Activated CD8-positive, alpha-beta memory T cell treated with anti-CD3 and anti-CD28 coated beads, Interleukin-2, amount 10 ng/mL, durations not matched to agents 7 days and 5 days (primary cell): ENCODE results near the gene LDHD. TPM values are rescaled to one million over a fixed set of nuclear protein-coding genes. Genes with fewer than 3 reads are reported as not detected.
"Not testable (repeated sequence)": the region's sequence is repeated elsewhere in the genome, so short reads cannot be mapped to it uniquely, and the experiment has no call there.

Source experiments
- ATAC-seq: fragments of 150-1000 bp; cut with Tn5 transposase; one replicate; pipeline ENCODE4 v1.10.0; 2021; ENCODE audit warnings: moderate library complexity
- CTCF ChIA-PET: fragments of 350-600 bp; sonication (Branson Sonifier 250); formaldehyde crosslinking; loops from one replicate; lab custom pipeline; 2021; ENCODE audit warnings: antibody characterized with exemption; lab: Charles Lee
- DNase-seq: peaks from one replicate; pipeline ENCODE4 v3.0.0-alpha.2; 2020
- H3K27ac Mint-ChIP-seq: one replicate; pipeline ENCODE4 v1.8.0; 2021; ENCODE audit warnings: mild to moderate bottlenecking, mixed read lengths
- H3K27me3 Mint-ChIP-seq: one replicate; pipeline ENCODE4 v1.8.0; 2021; ENCODE audit warnings: mixed read lengths
- H3K36me3 Mint-ChIP-seq: one replicate; pipeline ENCODE4 v1.8.0; 2021; ENCODE audit warnings: mild to moderate bottlenecking, mixed read lengths
- H3K4me1 Mint-ChIP-seq: one replicate; pipeline ENCODE4 v1.8.0; 2021; ENCODE audit warnings: mixed read lengths
- H3K4me3 Mint-ChIP-seq: one replicate; pipeline ENCODE4 v1.8.0; 2021; ENCODE audit warnings: mild to moderate bottlenecking, moderate library complexity, mixed read lengths
- H3K9me3 Mint-ChIP-seq: one replicate; pipeline ENCODE4 v1.8.0; 2022; ENCODE audit warnings: low read depth, mixed read lengths
- total RNA-seq, 2 experiments: library from RNA; stranded (reverse); gene quantifications; one replicate each; pipeline ENCODE4 v1.2.3, GENCODE V29; 2021

LDHD gene
- total RNA-seq, 2 experiments from 2014 or later: not detected

DNA sequence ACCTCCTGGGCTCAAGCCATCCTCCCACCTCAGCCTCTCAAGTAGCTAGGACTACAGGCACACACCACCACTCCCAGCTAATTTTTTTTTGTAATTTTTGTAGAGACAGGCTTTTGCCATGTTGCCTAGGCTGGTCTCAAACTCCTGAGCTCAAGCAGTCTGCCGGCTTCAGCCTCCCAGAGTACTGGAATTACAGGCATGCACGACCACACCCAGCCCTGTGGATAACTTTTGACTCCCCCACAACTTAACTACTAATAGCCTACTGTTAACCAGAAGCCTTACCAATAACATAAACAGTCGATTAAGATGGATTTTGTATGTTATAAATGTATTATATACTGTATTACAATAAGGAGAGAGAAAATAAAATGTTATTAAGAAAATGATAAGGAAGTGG, 25.0 kb downstream of the LDHD start:
- peaks cover 21% of the 10 kb centered on the region for H3K4me1 Mint-ChIP-seq
- ATAC-seq, H3K4me3 Mint-ChIP-seq, DNase-seq, H3K27ac Mint-ChIP-seq, H3K36me3 Mint-ChIP-seq, CTCF ChIA-PET, H3K27me3 Mint-ChIP-seq, H3K9me3 Mint-ChIP-seq: not testable (repeated sequence)

DNA sequence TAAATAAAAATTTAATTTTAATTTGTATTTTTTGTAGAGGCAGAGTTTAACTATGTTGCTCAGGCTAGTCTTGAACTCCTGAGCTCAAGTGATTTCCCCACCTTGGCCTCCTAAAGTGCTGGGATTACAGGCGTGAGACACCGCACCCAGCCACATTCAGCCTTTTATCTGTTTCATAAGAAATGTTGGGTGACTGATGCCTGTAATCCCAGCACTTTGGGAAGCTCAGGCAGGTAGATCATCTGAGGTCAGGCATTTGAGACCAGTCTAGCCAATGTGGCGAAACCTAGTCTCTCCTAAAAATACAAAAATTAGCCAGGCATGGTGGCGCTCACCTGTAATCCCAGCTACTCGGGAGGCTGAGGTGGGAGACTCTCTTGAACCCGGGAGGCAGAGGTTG, 25.7 kb downstream of the LDHD start:
- H3K36me3 Mint-ChIP-seq, ATAC-seq, H3K9me3 Mint-ChIP-seq, H3K27me3 Mint-ChIP-seq, DNase-seq, H3K4me3 Mint-ChIP-seq, CTCF ChIA-PET, H3K27ac Mint-ChIP-seq: not testable (repeated sequence)
- peaks cover 20% of the 10 kb centered on the region for H3K4me1 Mint-ChIP-seq

- peaks cover 2% of the 10 kb centered on the region for H3K36me3 Mint-ChIP-seq
- no peaks in the 10 kb centered on the region for H3K27me3 Mint-ChIP-seq
- no peak overlapping the region for H3K4me3 Mint-ChIP-seq
- CTCF ChIA-PET: interaction anchor here (1.0 to 1.4 kb wide), 3 partner anchors 10 to 21 kb away, joined by 3 to 4 read pairs (median 3); no protein-coding TSS in a partner anchor
- DNase-seq (no peak), ATAC-seq (no peak)
- no peak overlapping the region for H3K27ac Mint-ChIP-seq
- peaks cover 20% of the 10 kb centered on the region for H3K4me1 Mint-ChIP-seq
- H3K9me3 Mint-ChIP-seq: no peaks in the 10 kb centered on the region
Observed at GRCh38 chr16:75089486-75090202, 26.9 kb downstream of the LDHD start.

GRCh38 chr16:75088934-75089333, 27.6 kb downstream of the LDHD start:
- no peak overlapping the region for H3K4me3 Mint-ChIP-seq

GRCh38 chr16:75088216-75088615, 28.4 kb downstream of the LDHD start:
- H3K27me3 Mint-ChIP-seq: no peaks in the 10 kb centered on the region
- H3K27ac Mint-ChIP-seq: no peak overlapping the region
- H3K36me3 Mint-ChIP-seq: peaks cover 4% of the 10 kb centered on the region
- ATAC-seq (no peak), DNase-seq (no peak)
- no peak overlapping the region for H3K4me3 Mint-ChIP-seq
- no peaks in the 10 kb centered on the region for H3K9me3 Mint-ChIP-seq
- H3K4me1 Mint-ChIP-seq: peaks cover 20% of the 10 kb centered on the region
- CTCF ChIA-PET: interaction anchor here (1.1 kb wide), 2 partner anchors 10 to 18 kb away, joined by 3 read pairs; no protein-coding TSS in a partner anchor

More at GRCh38 chr16:75088934-75089333, 27.6 kb downstream of the LDHD start:
- DNase-seq (no peak), ATAC-seq (no peak)
- Mint-ChIP-seq H3K36me3 (peaks cover 2% of the 10 kb centered on the region), H3K4me1 (peaks cover 20% of the 10 kb centered on the region), H3K9me3 (no peaks in the 10 kb centered on the region), H3K27me3 (no peaks in the 10 kb centered on the region), H3K27ac (no peak overlapping the region)
- CTCF ChIA-PET: interaction anchor here (1.0 to 1.4 kb wide), 3 partner anchors 10 to 22 kb away, joined by 3 to 4 read pairs (median 3); no protein-coding TSS in a partner anchor

DNA sequence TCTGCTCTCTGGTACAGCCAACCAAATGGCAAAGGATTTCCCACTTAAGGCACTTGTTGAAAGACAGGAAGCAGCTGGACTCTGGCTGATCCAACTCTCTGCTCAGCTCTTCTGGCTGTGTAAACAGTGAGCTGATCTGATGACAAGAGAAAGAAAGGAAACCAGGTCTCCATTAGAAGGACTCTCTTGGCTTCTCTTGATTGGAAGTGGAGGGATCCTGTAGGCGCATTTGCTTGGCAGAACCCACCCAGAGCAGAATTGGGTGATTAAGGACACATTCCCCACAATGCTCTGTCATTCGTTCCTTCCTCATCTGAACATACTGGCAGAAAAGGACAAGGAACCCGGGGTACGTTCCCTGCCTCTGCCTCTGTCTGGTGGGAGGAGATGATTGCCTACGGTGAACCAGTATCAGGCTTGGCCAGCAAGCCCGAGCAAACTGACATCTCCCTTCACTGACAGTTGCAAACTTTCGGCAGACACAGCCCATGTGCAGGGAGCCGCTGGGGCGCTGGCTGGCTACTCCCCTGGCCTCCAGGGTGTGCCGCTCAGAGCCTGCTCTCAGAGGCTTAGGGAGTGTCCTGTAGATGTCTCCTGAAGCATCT, 29.1 kb downstream of the LDHD start:
- no peak for ATAC-seq
- peaks cover 20% of the 10 kb centered on the region for H3K4me1 Mint-ChIP-seq
- H3K4me3 Mint-ChIP-seq: no peak overlapping the region

GRCh38 chr16:75086688-75087374, 29.7 kb downstream of the LDHD start:
- H3K9me3 Mint-ChIP-seq: no peaks in the 10 kb centered on the region
- H3K27ac Mint-ChIP-seq: no peak overlapping the region
- DNase-seq: no peak

More for the DNA sequence above, 29.1 kb downstream of the LDHD start:
- CTCF ChIA-PET: interaction anchor here (0.6 to 1.1 kb wide), 2 partner anchors 11 to 24 kb away, joined by 3 read pairs; no protein-coding TSS in a partner anchor
- DNase-seq: no peak
- Mint-ChIP-seq H3K27me3 (no peaks in the 10 kb centered on the region), H3K27ac (no peak overlapping the region), H3K36me3 (peaks cover 4% of the 10 kb centered on the region), H3K9me3 (no peaks in the 10 kb centered on the region)

GRCh38 chr16:75086281-75086680, 30.3 kb downstream of the LDHD start:
- CTCF ChIA-PET: interaction anchor here (1.0 kb wide), 1 partner anchor 25 kb away, joined by 5 read pairs; no protein-coding TSS in a partner anchor
- no peak overlapping the region for H3K27ac Mint-ChIP-seq
- H3K9me3 Mint-ChIP-seq: no peaks in the 10 kb centered on the region
- DNase-seq: no peak
- no peak for ATAC-seq
- peaks cover 6% of the 10 kb centered on the region for H3K36me3 Mint-ChIP-seq
- no peak overlapping the region for H3K4me3 Mint-ChIP-seq
- H3K27me3 Mint-ChIP-seq: no peaks in the 10 kb centered on the region
- H3K4me1 Mint-ChIP-seq: peaks cover 22% of the 10 kb centered on the region

More at GRCh38 chr16:75086688-75087374, 29.7 kb downstream of the LDHD start:
- Mint-ChIP-seq H3K36me3 (peaks cover 6% of the 10 kb centered on the region), H3K27me3 (no peaks in the 10 kb centered on the region), H3K4me1 (peaks cover 20% of the 10 kb centered on the region), H3K4me3 (no peak overlapping the region)
- CTCF ChIA-PET: interaction anchor here (0.6 to 1.1 kb wide), 3 partner anchors 12 to 24 kb away, joined by 3 to 5 read pairs (median 3); no protein-coding TSS in a partner anchor
- ATAC-seq: no peak

DNA sequence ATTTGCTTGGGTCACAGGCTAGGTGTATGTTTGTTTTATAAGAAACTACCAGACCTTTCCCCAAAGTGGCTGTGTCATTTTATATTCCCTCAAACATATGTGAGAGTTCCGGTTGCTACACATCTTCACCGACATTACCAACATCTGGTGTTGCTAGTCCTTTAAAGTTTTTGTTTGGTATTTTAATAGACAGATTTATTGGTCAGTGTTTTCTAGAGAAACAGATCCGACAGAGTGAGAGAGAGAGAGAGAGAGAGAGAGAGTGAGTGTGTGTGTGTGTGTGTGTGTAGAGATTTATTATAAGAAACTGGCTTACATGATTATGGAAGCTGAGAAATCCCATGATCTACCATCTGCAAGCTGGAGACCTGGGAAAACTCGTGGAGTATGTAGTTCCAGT, 31.0 kb downstream of the LDHD start:
- ATAC-seq: no peak
- no peak overlapping the region for H3K27ac Mint-ChIP-seq
- no peaks in the 10 kb centered on the region for H3K27me3 Mint-ChIP-seq
- no peaks in the 10 kb centered on the region for H3K9me3 Mint-ChIP-seq
- peaks cover 6% of the 10 kb centered on the region for H3K36me3 Mint-ChIP-seq
- no peak for DNase-seq
- H3K4me1 Mint-ChIP-seq: peaks cover 22% of the 10 kb centered on the region
- CTCF ChIA-PET: interaction anchor here (1.5 kb wide), 1 partner anchor 14 kb away, joined by 3 read pairs; no protein-coding TSS in a partner anchor
- H3K4me3 Mint-ChIP-seq: no peak overlapping the region

GRCh38 chr16:75083813-75084212, 32.8 kb downstream of the LDHD start:
- peaks cover 12% of the 10 kb centered on the region for H3K4me1 Mint-ChIP-seq
- CTCF ChIA-PET: interaction anchor here (0.8 to 1.5 kb wide), 2 partner anchors 8 to 15 kb away, joined by 3 to 5 read pairs; no protein-coding TSS in a partner anchor

GRCh38 chr16:75081179-75081859, 35.3 kb downstream of the LDHD start:
- H3K27me3 Mint-ChIP-seq: no peaks in the 10 kb centered on the region
- no peak overlapping the region for H3K27ac Mint-ChIP-seq
- no peak for ATAC-seq
- DNase-seq: no peak
- no peak overlapping the region for H3K4me3 Mint-ChIP-seq
- peaks cover 16% of the 10 kb centered on the region for H3K4me1 Mint-ChIP-seq
- CTCF ChIA-PET: interaction anchor here (1.0 kb wide), 1 partner anchor 28 kb away, joined by 3 read pairs; no protein-coding TSS in a partner anchor
- H3K9me3 Mint-ChIP-seq: peaks cover 2% of the 10 kb centered on the region
- peaks cover 22% of the 10 kb centered on the region for H3K36me3 Mint-ChIP-seq

More at GRCh38 chr16:75083813-75084212, 32.8 kb downstream of the LDHD start:
- H3K4me3 Mint-ChIP-seq: no peak overlapping the region
- DNase-seq: no peak
- H3K27ac Mint-ChIP-seq: no peak overlapping the region
- no peaks in the 10 kb centered on the region for H3K9me3 Mint-ChIP-seq
- ATAC-seq: no peak
- no peaks in the 10 kb centered on the region for H3K27me3 Mint-ChIP-seq
- peaks cover 8% of the 10 kb centered on the region for H3K36me3 Mint-ChIP-seq

- DNase-seq (no peak), ATAC-seq (no peak)
- H3K4me1 Mint-ChIP-seq: peaks cover 24% of the 10 kb centered on the region
- no peaks in the 10 kb centered on the region for H3K27me3 Mint-ChIP-seq
- H3K4me3 Mint-ChIP-seq: no peak overlapping the region
- H3K27ac Mint-ChIP-seq: no peak overlapping the region
- H3K9me3 Mint-ChIP-seq: peaks cover 2% of the 10 kb centered on the region
- CTCF ChIA-PET: interaction anchor here (8.9 kb wide), 1 partner anchor 30 kb away, joined by 57 read pairs; no protein-coding TSS in a partner anchor
- peaks cover 20% of the 10 kb centered on the region for H3K36me3 Mint-ChIP-seq
Observed at GRCh38 chr16:75080205-75081029, 36.2 kb downstream of the LDHD start.
